ENCODE measurements around the gene ARVCF.

GRCh38 chr22:19992481-19992911 is 24.1 kb downstream of the ARVCF start:
- no peak for TF ChIP-seq POLR2A (IDR thresholded peaks at IDR 0.05)
- TF ChIP-seq CTCF (IDR thresholded peaks at IDR 0.05): no peak
- TF ChIP-seq POLR2AphosphoS5 (IDR thresholded peaks at IDR 0.05): no peak

Data from gastroesophageal sphincter (tissue), 3 donors.